Measurements from ENCODE around the gene GMDS. TPM values are rescaled to one million over a fixed set of nuclear protein-coding genes. Genes with fewer than 3 reads are reported as not detected.

Gene GMDS
- total RNA-seq, 1 donor from 2014 or later: 34.0 TPM

DNA sequence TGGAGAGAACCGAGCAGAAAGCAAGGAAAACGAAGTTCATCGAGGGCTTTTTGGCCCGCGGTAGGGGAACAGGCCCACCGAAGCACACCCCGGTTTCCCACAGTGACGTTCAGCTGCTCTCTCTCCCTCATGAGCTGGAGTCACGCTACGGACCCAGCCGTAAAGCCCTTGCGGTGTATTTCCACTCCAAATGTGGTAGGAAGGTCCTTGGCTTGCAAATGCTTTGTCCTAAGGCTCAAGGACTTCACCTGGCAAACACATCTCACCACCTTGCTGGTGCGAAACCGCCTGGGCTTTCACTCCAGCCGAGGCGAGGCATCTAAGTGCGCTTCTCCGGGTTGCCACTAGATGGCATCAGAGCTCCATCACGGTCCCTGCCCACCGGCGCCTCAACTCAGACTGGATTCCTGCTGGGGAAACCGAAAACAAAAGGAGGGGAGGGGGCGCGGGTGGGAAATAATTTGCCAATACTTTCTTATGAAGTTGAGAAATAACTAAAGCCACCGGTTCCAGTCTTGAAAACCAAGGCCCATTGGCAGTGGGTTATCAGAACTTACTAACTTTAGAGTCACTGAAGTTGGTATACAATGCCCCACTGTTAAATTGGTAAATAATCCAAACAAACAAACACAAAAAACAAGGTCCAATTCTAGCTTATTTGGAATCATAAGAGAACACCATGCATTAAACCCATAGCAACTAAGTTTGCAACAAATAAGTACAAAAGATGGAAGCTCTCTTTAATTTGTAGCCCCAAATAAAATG is 649.1 kb downstream of the GMDS start:
- peak; percentile 98 for TF ChIP-seq CTCF (IDR thresholded peaks at IDR 0.05)
- H3K27me3 Mint-ChIP-seq (ENCODE audit: low read depth): peaks cover 11% of the 10 kb centered on the region
- no peak overlapping the region for H3K27ac Mint-ChIP-seq (ENCODE audit: unreplicated experiment)
- H3K9me3 Mint-ChIP-seq (ENCODE audit: low read depth): no peaks in the 10 kb centered on the region
- H3K4me3 Mint-ChIP-seq (ENCODE audit: unreplicated experiment): peak overlapping the region; percentile 31
- DNase-seq (ENCODE audit: low spot score): no peak
- no peaks in the 10 kb centered on the region for H3K36me3 Mint-ChIP-seq (ENCODE audit: low read depth)
- H3K4me1 Mint-ChIP-seq (ENCODE audit: low read depth): peaks cover 12% of the 10 kb centered on the region

- TF ChIP-seq CTCF (IDR thresholded peaks at IDR 0.05): no peak
- Mint-ChIP-seq H3K27ac (ENCODE audit: unreplicated experiment) (no peak overlapping the region), H3K4me1 (ENCODE audit: low read depth) (peaks cover 12% of the 10 kb centered on the region), H3K27me3 (ENCODE audit: low read depth) (peaks cover 11% of the 10 kb centered on the region), H3K4me3 (ENCODE audit: unreplicated experiment) (no peak overlapping the region), H3K9me3 (ENCODE audit: low read depth) (no peaks in the 10 kb centered on the region), H3K36me3 (ENCODE audit: low read depth) (no peaks in the 10 kb centered on the region)
- no peak for DNase-seq (ENCODE audit: low spot score)
Observed at GRCh38 chr6:1595271-1596087, 649.9 kb downstream of the GMDS start.

- H3K36me3 Mint-ChIP-seq (ENCODE audit: low read depth): no peaks in the 10 kb centered on the region
- no peaks in the 10 kb centered on the region for H3K9me3 Mint-ChIP-seq (ENCODE audit: low read depth)
- peaks cover 11% of the 10 kb centered on the region for H3K27me3 Mint-ChIP-seq (ENCODE audit: low read depth)
- no peak for DNase-seq (ENCODE audit: low spot score)
- H3K4me1 Mint-ChIP-seq (ENCODE audit: low read depth): peaks cover 12% of the 10 kb centered on the region
- no peak overlapping the region for H3K27ac Mint-ChIP-seq (ENCODE audit: unreplicated experiment)
- no peak overlapping the region for H3K4me3 Mint-ChIP-seq (ENCODE audit: unreplicated experiment)
- no peak for TF ChIP-seq CTCF (IDR thresholded peaks at IDR 0.05)
Observed at GRCh38 chr6:1594445-1595200, 650.8 kb downstream of the GMDS start.

GRCh38 chr6:1593958-1594314 is 651.5 kb downstream of the GMDS start:
- Mint-ChIP-seq H3K27me3 (ENCODE audit: low read depth) (peaks cover 11% of the 10 kb centered on the region), H3K9me3 (ENCODE audit: low read depth) (no peaks in the 10 kb centered on the region), H3K4me1 (ENCODE audit: low read depth) (peaks cover 12% of the 10 kb centered on the region), H3K27ac (ENCODE audit: unreplicated experiment) (no peak overlapping the region), H3K4me3 (ENCODE audit: unreplicated experiment) (no peak overlapping the region), H3K36me3 (ENCODE audit: low read depth) (no peaks in the 10 kb centered on the region)
- no peak for TF ChIP-seq CTCF (IDR thresholded peaks at IDR 0.05)
- no peak for DNase-seq (ENCODE audit: low spot score)
